ENCODE data around the gene MYL6B. TPM values are rescaled to one million over a fixed set of nuclear protein-coding genes. Genes with fewer than 3 reads are reported as not detected.

The MYL6B gene
- total and polyA plus RNA-seq, 2 donors (not counting 3 experiments of a cell fraction or from before 2014, with no cell fraction given), result 135 to 185 TPM

DNA sequence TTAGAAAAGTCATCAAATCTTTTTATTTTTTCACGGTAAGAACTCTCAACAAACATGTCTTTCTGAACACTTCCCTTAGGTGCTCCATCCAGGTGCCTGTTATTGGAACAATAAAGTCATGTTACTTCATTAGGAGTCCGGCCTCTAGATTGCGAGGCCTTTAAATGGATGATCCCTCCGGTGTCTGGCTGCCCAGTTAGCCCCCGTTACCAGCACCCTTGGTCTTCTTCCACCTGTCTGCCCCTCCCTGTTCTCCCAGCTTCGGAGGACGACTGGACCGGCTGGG is 48.6 kb upstream of the MYL6B start:
- peaks cover 0 to 6% of the 10 kb centered on the region in 2 experiments for H3K27me3 ChIP-seq (ENCODE audit: control insufficient read depth in 2 of 2, insufficient read depth in 2 of 2, low read length in 2 of 2)
- H3K4me2 ChIP-seq (ENCODE audit: insufficient read depth, low read length), result peak overlapping the region; percentile 59
- DNase-seq (ENCODE audit: low read depth, low spot score) (no peak), FAIRE-seq (no peak)
- no peaks in the 10 kb centered on the region for H3K9me1 ChIP-seq (replicated peaks; ENCODE audit: control insufficient read depth, extremely low read depth, insufficient read depth, low read length)
- peak overlapping the region; percentile 25 to 62 (median 50) for H3K4me3 ChIP-seq (replicated peaks in 1 of 3; ENCODE audit: insufficient read depth in 1 of 3, low read depth in 1 of 3, low read length in 3 of 3)
- intact Hi-C loops (cut with micrococcal nuclease) (loop anchor here (1.0 to 2.0 kb wide), 6 partner anchors 13 to 365 kb away; partner anchors contain the start of gene RPL41), dilution Hi-C loops (cut with MboI; ENCODE audit: extremely low pct_ligation_motif_present, low sequenced_read_pairs) (no loop called here)
- peaks cover 35% of the 10 kb centered on the region for H3K79me2 ChIP-seq (ENCODE audit: control insufficient read depth, insufficient read depth, low read length)
- no peaks in the 10 kb centered on the region for H3K9me3 ChIP-seq (replicated peaks; ENCODE audit: control insufficient read depth, insufficient read depth, low read length)
- TF ChIP-seq POLR2A (IDR thresholded peaks at IDR 0.05; ENCODE audit: low read depth, low read length) (no peak), JUN (IDR thresholded peaks at IDR 0.05; ENCODE audit: borderline replicate concordance, insufficient read depth, insufficient read length, low read depth) (no peak), POLR2AphosphoS5 (IDR thresholded peaks at IDR 0.05; ENCODE audit: insufficient read depth, low read depth, low read length) (no peak), GATA2 (IDR thresholded peaks at IDR 0.05; ENCODE audit: insufficient read depth, insufficient read length, low read depth, low read length) (no peak), FOS (IDR thresholded peaks at IDR 0.05; ENCODE audit: borderline replicate concordance, insufficient read depth, low read length) (no peak)
- TF ChIP-seq, protein P1, sequence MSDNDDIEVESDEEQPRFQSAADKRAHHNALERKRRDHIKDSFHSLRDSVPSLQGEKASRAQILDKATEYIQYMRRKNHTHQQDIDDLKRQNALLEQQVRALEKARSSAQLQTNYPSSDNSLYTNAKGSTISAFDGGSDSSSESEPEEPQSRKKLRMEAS (IDR thresholded peaks at IDR 0.05; ENCODE audit: insufficient read depth, insufficient read length), result no peak
- no peaks in the 10 kb centered on the region for H4K20me1 ChIP-seq (replicated peaks; ENCODE audit: control insufficient read depth, extremely low read depth, insufficient read depth, low read length)
- peak overlapping the region; percentile 75 for H2AFZ ChIP-seq (ENCODE audit: low read depth, low read length)
- H3K27ac ChIP-seq (ENCODE audit: insufficient read depth, low read depth, low read length), result no peak overlapping the region
- H3K9ac ChIP-seq (replicated peaks; ENCODE audit: extremely low read depth, insufficient read depth, low read length), result peak overlapping the region; percentile 35
- ChIA-PET CTCF (interaction anchor here (0.6 to 5.3 kb wide), 17 partner anchors 9 to 364 kb away, joined by 3 to 59 read pairs (median 5); partner anchors contain the start of genes ERBB3, RAB5B, SMARCC2 and SUOX), POLR2A (interaction anchor here (0.5 to 3.3 kb wide), 13 partner anchors 9 to 143 kb away, joined by 3 to 37 read pairs (median 4); partner anchors contain the start of genes ESYT1, RAB5B, RPL41 and SMARCC2)
- H3K36me3 ChIP-seq (ENCODE audit: control insufficient read depth in 2 of 2, extremely low read depth in 1 of 2, insufficient read depth in 2 of 2, low read length in 2 of 2), result peaks cover 7 to 9% of the 10 kb centered on the region in 2 experiments
- H3K4me1 ChIP-seq (ENCODE audit: control insufficient read depth, extremely low read depth, insufficient read depth, low read length), result peaks cover 25% of the 10 kb centered on the region
- TSS peak; percentile 71 for BruUV-seq (replicated peaks)
